ENCODE results near the gene OCA2.

DNA sequence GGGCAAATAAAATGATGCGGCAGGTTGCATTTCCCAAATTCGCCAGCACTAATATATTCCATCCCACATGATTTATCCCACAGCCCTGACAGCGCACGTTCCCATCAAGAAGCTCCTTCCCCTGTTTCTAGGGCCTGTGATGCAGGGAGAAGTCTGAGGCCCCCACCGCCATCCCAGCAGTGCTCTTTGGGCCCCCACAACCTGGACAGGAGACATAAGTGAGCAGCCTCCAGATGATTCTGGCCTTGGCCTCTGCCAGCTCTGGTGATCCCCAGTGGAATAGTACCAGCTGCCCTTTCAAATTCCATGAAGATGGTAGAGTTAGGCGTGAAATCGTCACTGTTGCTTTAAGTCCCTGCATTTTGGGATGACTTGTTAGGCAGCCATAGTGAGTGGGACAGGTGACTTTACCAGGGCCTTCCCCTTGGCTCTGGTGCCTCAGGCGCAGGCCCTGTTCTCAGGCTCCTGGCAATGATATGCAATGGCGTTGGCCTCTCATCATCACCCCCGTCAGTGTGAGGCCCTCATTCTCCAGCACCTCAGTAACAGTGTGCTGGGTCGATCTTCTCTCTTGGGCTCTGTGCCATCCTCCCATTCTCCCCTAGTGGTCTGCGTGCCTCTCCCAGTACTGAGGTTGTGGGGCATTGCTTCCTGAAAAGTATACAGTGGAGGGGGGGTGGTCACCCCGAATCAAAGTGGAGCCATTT, 263.7 kb downstream of the OCA2 start:
- no peak for TF ChIP-seq CTCF (IDR thresholded peaks at IDR 0.05; ENCODE audit: low read length)
- TF ChIP-seq EZH2 (optimal IDR thresholded peaks at IDR 0.05; ENCODE audit: low read depth, low read length) = no peak
- no peak for TF ChIP-seq EZH2phosphoT487 (IDR thresholded peaks at IDR 0.05; ENCODE audit: low read length)
